Measurements from ENCODE around the gene RABGEF1. TPM values are rescaled to one million over a fixed set of nuclear protein-coding genes. Genes with fewer than 3 reads are reported as not detected.
"Not testable (repeated sequence)": the region's sequence is repeated elsewhere in the genome, so short reads cannot be mapped to it uniquely, and the experiment has no call there.

RABGEF1 gene
- total RNA-seq, 4 donors from 2014 or later, result 31.0 to 55.1 (median 47.9) TPM

- no peak for TF ChIP-seq POLR2A (IDR thresholded peaks at IDR 0.05)
- TF ChIP-seq CTCF (IDR thresholded peaks at IDR 0.05), result no peak
- no peak overlapping the region for H3K4me3 ChIP-seq (replicated peaks in 1 of 3)
- no peaks in the 10 kb centered on the region for H3K4me1 ChIP-seq
- DNase-seq, result no peak
- no peaks in the 10 kb centered on the region for H3K9me3 ChIP-seq
- intact Hi-C loops (cut with DNase I), result loop anchor here (10.0 kb wide), 1 partner anchor 51 kb away; no protein-coding TSS in a partner anchor
- 96% methylated on average over 1 of the region's 1 CpG for WGBS, 2 donors
- H3K36me3 ChIP-seq, result no peaks in the 10 kb centered on the region
- H3K27ac ChIP-seq, result no peak overlapping the region
- no peaks in the 10 kb centered on the region for H3K27me3 ChIP-seq
Observed at GRCh38 chr7:66735850-66736249, 4.7 kb upstream of the RABGEF1 start.

- intact Hi-C loops (cut with DNase I), result loop anchor here (10.0 kb wide), 1 partner anchor 52 kb away; no protein-coding TSS in a partner anchor
- TF ChIP-seq POLR2A (IDR thresholded peaks at IDR 0.05) (no peak), CTCF (IDR thresholded peaks at IDR 0.05) (no peak)
- DNase-seq, result no peak
- H3K27me3 ChIP-seq, result no peaks in the 10 kb centered on the region
- no peaks in the 10 kb centered on the region for H3K9me3 ChIP-seq
- no peak overlapping the region for H3K4me3 ChIP-seq (replicated peaks in 1 of 3)
- H3K4me1 ChIP-seq, result peaks cover 0 to 5% of the 10 kb centered on the region in 2 donors
- no peaks in the 10 kb centered on the region for H3K36me3 ChIP-seq
- no peak overlapping the region for H3K27ac ChIP-seq
- 97% methylated on average over 6 of the region's 6 CpGs for WGBS, 2 donors
Observed at GRCh38 chr7:66736892-66737291, 3.6 kb upstream of the RABGEF1 start.

GRCh38 chr7:66737667-66738066, 2.9 kb upstream of the RABGEF1 start:
- Histone ChIP-seq H3K27me3 (no peaks in the 10 kb centered on the region), H3K9me3 (no peaks in the 10 kb centered on the region), H3K4me1 (peaks cover 4 to 12% of the 10 kb centered on the region in 2 donors), H3K27ac (no peak overlapping the region), H3K36me3 (no peaks in the 10 kb centered on the region), H3K4me3 (replicated peaks in 1 of 3) (no peak overlapping the region)
- intact Hi-C loops (cut with DNase I), result loop anchor here (10.0 kb wide), 1 partner anchor 53 kb away; no protein-coding TSS in a partner anchor
- 75 to 82% methylated on average over 6 of the region's 6 CpGs for WGBS, 2 donors
- TF ChIP-seq CTCF (IDR thresholded peaks at IDR 0.05) (no peak), POLR2A (IDR thresholded peaks at IDR 0.05) (no peak)
- DNase-seq, result no peak

GRCh38 chr7:66739477-66739876, 1.1 kb upstream of the RABGEF1 start:
- Histone ChIP-seq H3K36me3 (no peaks in the 10 kb centered on the region), H3K4me3 (replicated peaks in 1 of 3) (peak overlapping the region in 2 of 3 donors; percentile 73 to 99), H3K4me1 (peaks cover 13 to 18% of the 10 kb centered on the region in 2 donors), H3K9me3 (no peaks in the 10 kb centered on the region), H3K27ac (peak overlapping the region in 1 of 3 donors; percentile 99), H3K27me3 (no peaks in the 10 kb centered on the region)
- WGBS, 2 donors, result 90 to 92% methylated on average over 14 of the region's 14 CpGs
- TF ChIP-seq CTCF (IDR thresholded peaks at IDR 0.05) (no peak), POLR2A (IDR thresholded peaks at IDR 0.05) (no peak)
- DNase-seq, result no peak
- intact Hi-C loops (cut with DNase I), result loop anchor here (10.0 kb wide), 1 partner anchor 55 kb away; no protein-coding TSS in a partner anchor

- Histone ChIP-seq H3K4me3 (replicated peaks in 1 of 3) (peak overlapping the region; percentile 73 to 99 (median 90)), H3K4me1 (peaks cover 13 to 18% of the 10 kb centered on the region in 2 donors), H3K27ac (peak overlapping the region; percentile 95 to 99 (median 95)), H3K9me3 (no peaks in the 10 kb centered on the region), H3K36me3 (no peaks in the 10 kb centered on the region), H3K27me3 (no peaks in the 10 kb centered on the region)
- WGBS, 2 donors, result 15 to 31% methylated on average over 7 to 12 of the region's 12 CpGs
- no peak for DNase-seq
- TF ChIP-seq CTCF (IDR thresholded peaks at IDR 0.05) (no peak), POLR2A (IDR thresholded peaks at IDR 0.05) (no peak)
- intact Hi-C loops (cut with DNase I), result loop anchor here (10.0 kb wide), 1 partner anchor 55 kb away; no protein-coding TSS in a partner anchor
Observed at GRCh38 chr7:66739953-66740301, 606 bp upstream of the RABGEF1 start.

- peaks cover 13 to 20% of the 10 kb centered on the region in 2 donors for H3K4me1 ChIP-seq
- 1% methylated on average over 27 to 39 of the region's 54 CpGs for WGBS, 2 donors
- H3K4me3 ChIP-seq (replicated peaks in 1 of 3), result peak overlapping the region; percentile 73 to 99 (median 90)
- H3K27me3 ChIP-seq; H3K9me3 ChIP-seq; H3K36me3 ChIP-seq; intact Hi-C loops (cut with DNase I): not testable (repeated sequence)
- H3K27ac ChIP-seq, result peak overlapping the region; percentile 95 to 99 (median 95)
- DNase-seq, result peak; percentile 54 to 60
Observed at GRCh38 chr7:66740980-66741709, 612 bp downstream of the RABGEF1 start.
